Measurements from ENCODE around the gene DLX4.

The DLX4 gene

DNA sequence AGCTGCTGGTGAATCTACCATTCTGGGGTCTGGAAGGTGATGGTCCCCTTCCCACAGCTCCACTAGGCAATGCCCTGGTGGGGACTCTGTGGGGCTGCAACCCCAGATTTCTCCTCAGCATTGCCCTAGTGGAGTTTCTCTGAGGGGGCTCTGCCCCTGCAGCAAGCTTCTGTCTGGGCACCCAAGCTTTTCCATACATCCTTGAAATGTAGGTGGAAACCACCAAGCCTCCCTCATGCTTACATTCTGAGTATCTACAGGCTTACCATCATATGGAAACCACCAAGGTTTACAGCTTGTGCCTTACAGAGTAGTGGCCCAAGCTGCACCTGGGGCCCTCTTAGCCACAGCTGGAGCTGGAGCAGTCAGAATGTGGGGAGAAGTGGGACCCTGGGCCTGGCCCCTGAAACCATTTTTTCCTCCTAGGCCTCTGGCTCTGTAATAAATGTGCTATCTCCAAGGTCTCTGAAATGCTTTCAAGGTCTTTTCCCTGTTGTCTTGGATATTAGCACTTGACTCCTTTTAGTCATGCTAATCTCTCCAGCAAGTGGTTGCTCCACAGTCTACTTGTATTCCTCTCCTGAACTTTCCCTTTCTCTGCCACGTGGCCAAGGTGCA, 45.6 kb downstream of the DLX4 start:
- H3K36me3 ChIP-seq (ENCODE audit: insufficient read depth, low read length), result no peaks in the 10 kb centered on the region
- no peak for DNase-seq (ENCODE audit: low read depth, low spot score)

DNA sequence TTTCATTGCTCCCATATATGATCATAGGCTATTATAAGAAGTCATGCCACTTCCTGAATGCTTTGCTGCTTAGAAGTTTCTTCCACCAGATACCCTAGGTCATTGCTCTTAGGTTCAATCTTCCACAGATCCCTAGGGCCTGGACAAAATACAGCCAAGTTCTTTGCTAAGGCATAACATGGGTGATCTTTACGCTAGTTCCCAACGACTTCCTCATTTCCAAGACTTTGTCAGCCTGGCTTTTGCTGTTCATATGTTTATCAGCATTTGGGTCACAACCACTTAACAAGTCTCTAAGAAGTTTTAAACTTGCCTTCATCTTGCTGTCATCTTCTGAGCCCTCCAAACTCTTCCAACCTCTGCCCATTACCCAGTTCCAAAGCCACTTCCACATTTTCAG, 46.2 kb downstream of the DLX4 start:
- no peak for TF ChIP-seq FOXP2 (optimal IDR thresholded peaks at IDR 0.05; ENCODE audit: control extremely low read depth, extremely low read length, insufficient read depth)
- no peak for TF ChIP-seq EZH2 (IDR thresholded peaks at IDR 0.05)
- Histone ChIP-seq H3K27ac (no peak overlapping the region), H3K4me3 (no peak overlapping the region), H3K9ac (ENCODE audit: insufficient read length) (no peak overlapping the region), H3K36me3 (ENCODE audit: insufficient read depth, low read length) (no peaks in the 10 kb centered on the region), H3K9me3 (ENCODE audit: low read depth, low read length) (no peaks in the 10 kb centered on the region; the same call in 1 of the 2 replicates)
- no peak for DNase-seq (ENCODE audit: low read depth, low spot score)

More for the DNA sequence above, 45.6 kb downstream of the DLX4 start:
- Histone ChIP-seq H3K9ac (ENCODE audit: insufficient read length) (no peak overlapping the region), H3K9me3 (ENCODE audit: low read depth, low read length) (no peaks in the 10 kb centered on the region; the same call in 1 of the 2 replicates), H3K27ac (no peak overlapping the region), H3K4me3 (no peak overlapping the region)
- no peak for TF ChIP-seq FOXP2 (optimal IDR thresholded peaks at IDR 0.05; ENCODE audit: control extremely low read depth, extremely low read length, insufficient read depth)
- TF ChIP-seq POLR2AphosphoS5 (IDR thresholded peaks at IDR 0.05; ENCODE audit: borderline replicate concordance, low read depth, low read length), result no peak
- no peak for TF ChIP-seq EZH2 (IDR thresholded peaks at IDR 0.05)

DNA sequence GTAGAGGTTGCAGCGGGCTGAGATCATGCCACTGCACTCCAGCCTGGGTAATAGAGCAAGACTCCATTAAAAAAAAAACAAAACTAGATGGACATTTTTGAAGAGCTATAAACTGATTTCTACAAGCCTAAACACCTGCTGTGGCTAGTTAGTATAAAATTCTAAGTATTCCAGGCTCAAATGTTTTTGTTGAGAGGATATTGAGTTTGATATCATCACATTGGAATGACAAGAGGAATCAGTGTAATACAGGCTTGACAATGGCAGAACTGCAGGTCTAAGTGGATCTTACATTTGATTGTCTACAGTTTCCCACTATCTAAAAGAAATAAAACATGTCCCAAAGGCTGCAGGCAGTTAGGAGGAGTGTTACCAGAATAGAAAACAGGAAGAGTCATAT, 49.9 kb downstream of the DLX4 start:
- Histone ChIP-seq H3K4me3 (no peak overlapping the region), H3K27ac (no peak overlapping the region), H3K36me3 (ENCODE audit: insufficient read depth, low read length) (no peaks in the 10 kb centered on the region), H3K9me3 (ENCODE audit: low read depth, low read length) (no peaks in the 10 kb centered on the region), H3K9ac (ENCODE audit: insufficient read length) (no peak overlapping the region)
- DNase-seq (ENCODE audit: low read depth, low spot score), result no peak
- no peak for TF ChIP-seq POLR2AphosphoS5 (IDR thresholded peaks at IDR 0.05; ENCODE audit: borderline replicate concordance, low read depth, low read length)
- TF ChIP-seq FOXP2 (optimal IDR thresholded peaks at IDR 0.05; ENCODE audit: control extremely low read depth, extremely low read length, insufficient read depth), result no peak
- TF ChIP-seq EZH2 (IDR thresholded peaks at IDR 0.05), result no peak

DNA sequence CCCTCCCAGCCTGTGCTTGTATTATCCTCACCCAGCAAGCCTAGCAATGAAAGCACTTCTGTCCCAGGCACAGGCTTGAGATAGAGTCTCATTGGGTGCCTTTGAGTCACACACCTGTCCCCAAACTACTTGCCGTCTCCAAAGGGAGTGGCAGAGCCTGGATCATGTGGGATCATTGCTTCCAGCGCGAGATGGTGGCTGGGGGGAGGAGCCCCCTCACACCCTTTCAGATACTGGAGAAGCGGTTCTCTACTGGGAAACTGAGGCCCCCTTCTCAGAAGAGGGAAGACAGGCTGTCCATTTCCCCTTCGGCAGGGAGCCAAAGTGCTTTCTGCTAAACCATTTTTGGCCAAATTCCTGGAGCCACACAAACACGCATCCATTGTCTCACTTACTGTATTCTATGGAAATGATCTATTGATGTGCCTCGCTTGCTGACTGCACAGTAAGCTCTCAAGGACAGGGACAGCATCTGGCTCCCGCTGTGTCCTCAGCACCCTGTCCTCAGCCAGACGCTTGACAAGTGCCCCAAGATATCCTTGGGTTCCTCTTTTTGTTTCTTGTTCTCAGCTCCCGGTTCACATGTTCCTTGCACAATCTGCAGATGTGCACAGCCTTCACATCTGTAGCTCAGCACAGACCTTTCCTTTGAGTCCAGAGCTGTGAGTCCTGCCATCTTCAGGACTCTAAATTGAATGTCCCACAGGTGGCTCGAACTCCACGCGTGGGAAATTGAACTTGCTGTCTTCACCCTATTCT, 52.0 kb downstream of the DLX4 start:
- DNase-seq (ENCODE audit: low read depth, low spot score), result no peak
- Histone ChIP-seq H3K36me3 (ENCODE audit: insufficient read depth, low read length) (no peaks in the 10 kb centered on the region), H3K27ac (no peak overlapping the region), H3K9ac (ENCODE audit: insufficient read length) (no peak overlapping the region), H3K9me3 (ENCODE audit: low read depth, low read length) (no peaks in the 10 kb centered on the region), H3K4me3 (no peak overlapping the region)
- TF ChIP-seq POLR2AphosphoS5 (IDR thresholded peaks at IDR 0.05; ENCODE audit: borderline replicate concordance, low read depth, low read length), result no peak
- TF ChIP-seq FOXP2 (optimal IDR thresholded peaks at IDR 0.05; ENCODE audit: control extremely low read depth, extremely low read length, insufficient read depth), result no peak
- no peak for TF ChIP-seq EZH2 (IDR thresholded peaks at IDR 0.05)

DNA sequence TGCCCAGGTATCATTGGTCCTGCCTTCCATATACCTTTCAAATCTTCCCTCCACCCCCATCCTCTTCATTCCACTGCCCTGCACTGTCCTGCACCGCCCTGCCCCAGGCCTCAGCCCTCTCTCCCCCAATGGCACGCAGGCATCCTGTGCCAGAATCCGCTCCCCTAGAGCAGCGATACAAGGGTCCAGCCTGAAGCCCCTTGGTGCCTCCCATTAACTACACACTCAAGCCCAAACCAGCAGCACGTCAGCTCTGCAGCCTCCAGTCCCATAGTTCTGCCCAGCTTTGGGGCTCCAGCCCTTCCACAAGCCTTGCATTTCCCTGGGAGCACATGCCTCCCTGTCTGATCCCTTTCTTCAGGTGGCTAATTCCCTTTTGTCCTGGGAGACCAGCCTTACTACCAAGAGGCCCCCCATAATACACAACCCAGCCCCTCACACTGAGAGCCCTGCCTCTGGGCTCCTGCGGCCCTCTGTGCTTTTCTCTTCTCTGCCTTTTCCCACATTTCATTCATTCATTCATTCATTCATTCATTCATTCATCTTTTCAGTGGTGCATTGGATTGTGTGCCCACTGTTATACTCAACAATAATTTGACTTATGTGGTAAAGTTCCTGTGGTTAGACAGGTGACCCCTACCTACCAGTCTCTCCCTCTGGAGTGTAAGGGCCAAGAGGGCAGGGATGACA, 52.8 kb downstream of the DLX4 start:
- no peak for DNase-seq (ENCODE audit: low read depth, low spot score)
- Histone ChIP-seq H3K4me3 (no peak overlapping the region), H3K9me3 (ENCODE audit: low read depth, low read length) (no peaks in the 10 kb centered on the region), H3K9ac (ENCODE audit: insufficient read length) (no peak overlapping the region), H3K27ac (no peak overlapping the region), H3K36me3 (ENCODE audit: insufficient read depth, low read length) (no peaks in the 10 kb centered on the region)
- TF ChIP-seq FOXP2 (optimal IDR thresholded peaks at IDR 0.05; ENCODE audit: control extremely low read depth, extremely low read length, insufficient read depth) (no peak), EZH2 (IDR thresholded peaks at IDR 0.05) (no peak), POLR2AphosphoS5 (IDR thresholded peaks at IDR 0.05; ENCODE audit: borderline replicate concordance, low read depth, low read length) (no peak)

DNA sequence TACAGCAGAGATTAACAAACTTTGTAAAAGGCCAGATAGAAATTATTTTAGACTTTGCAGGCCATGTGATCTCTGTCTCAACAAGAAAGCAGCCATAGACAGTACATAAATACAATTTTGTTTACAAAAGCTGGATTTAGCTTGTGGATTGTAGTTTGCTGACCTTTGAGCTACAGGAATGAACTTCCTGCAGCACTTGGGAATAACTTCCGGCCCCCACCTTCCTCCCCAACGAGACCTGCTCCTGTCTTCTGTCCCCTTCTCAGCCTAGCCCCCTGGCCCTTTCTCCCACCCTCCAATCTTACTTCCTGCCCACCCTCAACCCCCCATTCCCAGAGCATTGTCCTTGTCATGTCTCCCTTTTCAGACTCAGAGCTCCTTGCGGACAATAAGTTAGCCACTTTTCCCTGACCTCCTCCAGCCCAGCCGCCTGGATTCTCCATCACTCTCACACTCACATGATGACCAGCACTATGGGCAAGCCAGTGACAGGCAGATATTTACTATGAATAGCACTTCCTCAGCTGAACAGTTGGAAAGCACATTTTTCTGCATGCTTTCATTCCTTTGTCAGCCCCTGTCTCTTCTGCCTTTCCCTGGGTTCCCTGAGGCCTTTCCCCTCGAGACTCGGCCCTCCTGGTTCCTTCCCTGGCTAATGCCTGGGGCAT, 53.6 kb downstream of the DLX4 start:
- TF ChIP-seq EZH2 (IDR thresholded peaks at IDR 0.05), result no peak
- no peak for TF ChIP-seq POLR2AphosphoS5 (IDR thresholded peaks at IDR 0.05; ENCODE audit: borderline replicate concordance, low read depth, low read length)
- no peak for TF ChIP-seq FOXP2 (optimal IDR thresholded peaks at IDR 0.05; ENCODE audit: control extremely low read depth, extremely low read length, insufficient read depth)
- H3K9ac ChIP-seq (ENCODE audit: insufficient read length), result no peak overlapping the region
- H3K9me3 ChIP-seq (ENCODE audit: low read depth, low read length), result no peaks in the 10 kb centered on the region
- H3K27ac ChIP-seq, result no peak overlapping the region
- H3K36me3 ChIP-seq (ENCODE audit: insufficient read depth, low read length), result no peaks in the 10 kb centered on the region
- no peak overlapping the region for H3K4me3 ChIP-seq
- no peak for DNase-seq (ENCODE audit: low read depth, low spot score)

DNA sequence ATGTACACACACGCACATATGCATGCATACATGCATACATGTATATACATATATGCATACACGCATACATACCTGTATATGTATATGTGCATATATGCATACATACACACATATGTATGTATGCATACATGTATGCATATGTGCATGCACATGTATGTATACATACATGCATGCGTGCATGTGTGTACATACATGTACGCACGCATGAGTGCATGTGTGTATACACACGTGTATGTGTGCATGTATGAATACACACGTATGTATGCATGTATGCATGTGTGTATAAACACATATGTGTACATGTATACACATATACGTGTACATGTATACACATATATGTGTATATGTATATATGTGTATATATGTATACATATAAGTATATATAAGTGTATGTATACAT, 54.5 kb downstream of the DLX4 start:
- Histone ChIP-seq H3K36me3 (ENCODE audit: insufficient read depth, low read length) (no peaks in the 10 kb centered on the region), H3K9ac (ENCODE audit: insufficient read length) (no peak overlapping the region), H3K9me3 (ENCODE audit: low read depth, low read length) (no peaks in the 10 kb centered on the region), H3K4me3 (no peak overlapping the region), H3K27ac (no peak overlapping the region)
- DNase-seq (ENCODE audit: low read depth, low spot score), result no peak
- TF ChIP-seq EZH2 (IDR thresholded peaks at IDR 0.05) (no peak), FOXP2 (optimal IDR thresholded peaks at IDR 0.05; ENCODE audit: control extremely low read depth, extremely low read length, insufficient read depth) (no peak), POLR2AphosphoS5 (IDR thresholded peaks at IDR 0.05; ENCODE audit: borderline replicate concordance, low read depth, low read length) (no peak)
